Amygdala (tissue), 56 donors: ENCODE results near the gene PRRX2.

ENCODE experiments used
- DNase-seq, 56 donors: peaks; one replicate each; lab custom pipeline; 2025; lab: John Stamatoyannopoulos, UW

Gene PRRX2

GRCh38 chr9:129665389-129665775 is at the start of gene PRRX2:
PRRX2 (plus strand) TSS chr9:129665647; CDS start chr9:129665868, 221 bp downstream.
- peak in 1 of 56 donors; percentile 6 for DNase-seq

- DNase-seq, result peak in 1 of 56 donors; percentile 20
These were observed 48.3 kb upstream of the PRRX2 start for GRCh38 chr9:129617167-129617566.

- peak in 4 of 56 donors; percentile 26 to 56 (median 38) for DNase-seq
These were observed 45.4 kb upstream of the PRRX2 start for GRCh38 chr9:129619787-129620668.

- peak in 2 of 56 donors; percentile 11 to 16 for DNase-seq
These were observed 44.7 kb upstream of the PRRX2 start, which contains the start of gene C9orf50 for GRCh38 chr9:129620669-129621295. C9orf50 (minus strand) TSS chr9:129621101; CDS start chr9:129620574, 527 bp downstream.

- no peak for DNase-seq
These were observed 42.1 kb upstream of the PRRX2 start for GRCh38 chr9:129623331-129623730.

GRCh38 chr9:129624168-129624759 is 41.2 kb upstream of the PRRX2 start:
- peak in 23 of 56 donors; percentile 13 to 73 (median 30) for DNase-seq

GRCh38 chr9:129624947-129625346 is 40.5 kb upstream of the PRRX2 start:
- DNase-seq, result no peak

GRCh38 chr9:129626079-129626624 is 39.3 kb upstream of the PRRX2 start, which contains the start of gene NTMT1:
NTMT1 (plus strand) TSS chr9:129626163; CDS start chr9:129632704, 6,541 bp downstream.
- DNase-seq, result peak; percentile 42 to 94 (median 84)

GRCh38 chr9:129626625-129627284 is 38.7 kb upstream of the PRRX2 start:
- peak in 1 of 56 donors; percentile 53 for DNase-seq

GRCh38 chr9:129627556-129628440 is 37.6 kb upstream of the PRRX2 start:
- no peak for DNase-seq

- no peak for DNase-seq
These were observed 36.7 kb upstream of the PRRX2 start for GRCh38 chr9:129628709-129629108.

GRCh38 chr9:129629251-129629820 is 36.1 kb upstream of the PRRX2 start:
- DNase-seq, result no peak

- DNase-seq, result peak in 12 of 56 donors; percentile 25 to 67 (median 44)
These were observed 34.3 kb upstream of the PRRX2 start for GRCh38 chr9:129630967-129631673.

GRCh38 chr9:129631674-129632129 is 33.7 kb upstream of the PRRX2 start:
- DNase-seq, result peak in 2 of 56 donors; percentile 28 to 35

- DNase-seq, result no peak
These were observed 33.0 kb upstream of the PRRX2 start for GRCh38 chr9:129632460-129632859.

GRCh38 chr9:129633207-129633606 is 32.2 kb upstream of the PRRX2 start:
- DNase-seq, result no peak

GRCh38 chr9:129633848-129634247 is 31.6 kb upstream of the PRRX2 start:
- no peak for DNase-seq
